HEK293 (cell line): ENCODE data around the gene PET117.

Source experiments
- CTCF ChIA-PET: fragments of 350-600 bp; formaldehyde crosslinking; extraction: SDS; loops from one replicate; lab custom pipeline; 2021; ENCODE audit warnings: antibody characterized with exemption; lab: Yijun Ruan, JAX
- POLR2A ChIA-PET: fragments of 300-600 bp; formaldehyde crosslinking; extraction: SDS; loops from one replicate; lab custom pipeline; 2020; ENCODE audit warnings: antibody characterized with exemption, inconsistent platforms; lab: Yijun Ruan, JAX
- H3K27ac ChIP-seq: fragments of 200-500 bp; sonication (Bioruptor generic); 2 replicates; pipeline ENCODE4 v1.5.1; 2014; ENCODE audit warnings: low read depth, low read length, control low read depth, inconsistent platforms; ENCODE audit errors: extremely low read depth
- H3K36me3 ChIP-seq, 2 experiments: fragments of 200-500 bp in 1 of 2; sonication (Bioruptor generic) in 1 of 2; 1 replicate in 1 of 2; 2 replicates in 1 of 2; pipeline ENCODE4 v1.5.1; 2014 to 2017; ENCODE audit warnings: inconsistent platforms in 2 of 2, low read length in 2 of 2; ENCODE audit not compliant: control insufficient read depth in 2 of 2, insufficient read depth in 1 of 2
- H3K4me1 ChIP-seq: fragments of 200-500 bp; sonication (Bioruptor generic); 2 replicates; pipeline ENCODE4 v1.5.1; 2014; ENCODE audit warnings: mild to moderate bottlenecking, low read length, inconsistent platforms; ENCODE audit not compliant: control insufficient read depth, insufficient read depth
- H3K4me3 ChIP-seq: 2 replicates; pipeline ENCODE4 v1.5.1; 2011; ENCODE audit warnings: low read depth, mild to moderate bottlenecking, control low read depth, low read length, moderate library complexity
- H3K9me3 ChIP-seq: fragments of 200-500 bp; sonication (Bioruptor generic); 2 replicates; pipeline ENCODE4 v1.5.1; 2014; ENCODE audit warnings: low read depth, low read length, inconsistent platforms; ENCODE audit not compliant: control insufficient read depth, insufficient read depth
- ATF2 ChIP-seq: fragments of 450-650 bp; formaldehyde crosslinking; IDR thresholded peaks from 2 replicates; pipeline ENCODE4 v1.5.1; 2016; ENCODE audit warnings: missing biosample characterization, missing genetic modification characterization, low read depth
- BCL11B ChIP-seq: fragments of 450-650 bp; formaldehyde crosslinking; IDR thresholded peaks from 2 replicates; pipeline ENCODE4 v1.5.1; 2016; ENCODE audit warnings: low read depth, missing biosample characterization, missing genetic modification characterization
- BCL6B ChIP-seq: fragments of 450-650 bp; formaldehyde crosslinking; IDR thresholded peaks from 2 replicates; pipeline ENCODE4 v1.5.1; 2017; ENCODE audit warnings: missing biosample characterization, missing genetic modification characterization
- EGR2 ChIP-seq: fragments of 450-650 bp; formaldehyde crosslinking; IDR thresholded peaks from 2 replicates; pipeline ENCODE4 v1.5.1; 2016; ENCODE audit warnings: low read depth, missing biosample characterization, missing genetic modification characterization
- GLIS1 ChIP-seq: fragments of 450-650 bp; formaldehyde crosslinking; IDR thresholded peaks from 2 replicates; pipeline ENCODE4 v1.5.1; 2016; ENCODE audit warnings: missing biosample characterization, missing genetic modification characterization
- MYNN ChIP-seq: fragments of 450-650 bp; formaldehyde crosslinking; IDR thresholded peaks from 2 replicates; pipeline ENCODE4 v1.5.1; 2016; ENCODE audit warnings: missing biosample characterization, missing genetic modification characterization, borderline replicate concordance
- MZF1 ChIP-seq: fragments of 450-650 bp; formaldehyde crosslinking; IDR thresholded peaks from 2 replicates; pipeline ENCODE4 v1.5.1; 2017; ENCODE audit warnings: missing biosample characterization, missing genetic modification characterization, borderline replicate concordance
- PBX3 ChIP-seq: sonication (generic); formaldehyde crosslinking; IDR thresholded peaks from 2 replicates; pipeline ENCODE4 v1.8.1; 2022; ENCODE audit warnings: mild to moderate bottlenecking, moderate library complexity, missing genetic modification reagents
- REPIN1 ChIP-seq: fragments of 450-650 bp; formaldehyde crosslinking; IDR thresholded peaks from 2 replicates; pipeline ENCODE4 v1.5.1; 2017; ENCODE audit warnings: missing biosample characterization, missing genetic modification characterization, low read depth
- YY1 ChIP-seq: fragments of 450-650 bp; formaldehyde crosslinking; IDR thresholded peaks from 2 replicates; pipeline ENCODE4 v1.5.1; 2018; ENCODE audit warnings: missing biosample characterization, missing genetic modification characterization
- ZFP69B ChIP-seq: fragments of 450-650 bp; formaldehyde crosslinking; IDR thresholded peaks from 2 replicates; pipeline ENCODE4 v1.5.1; 2016; ENCODE audit warnings: missing biosample characterization, missing genetic modification characterization
- ZNF155 ChIP-seq: fragments of 450-650 bp; formaldehyde crosslinking; IDR thresholded peaks from 2 replicates; pipeline ENCODE4 v1.5.1; 2016; ENCODE audit warnings: missing biosample characterization, missing genetic modification characterization
- ZNF19 ChIP-seq: fragments of 450-650 bp; formaldehyde crosslinking; IDR thresholded peaks from 2 replicates; pipeline ENCODE4; 2016; ENCODE audit warnings: missing biosample characterization, missing genetic modification characterization, low read depth
- ZNF221 ChIP-seq: fragments of 450-650 bp; formaldehyde crosslinking; IDR thresholded peaks from 2 replicates; pipeline ENCODE4 v1.5.1; 2017; ENCODE audit warnings: missing biosample characterization, missing genetic modification characterization, borderline replicate concordance
- ZNF223 ChIP-seq: fragments of 450-650 bp; formaldehyde crosslinking; IDR thresholded peaks from 2 replicates; pipeline ENCODE4 v1.5.1; 2016; ENCODE audit warnings: missing biosample characterization, missing genetic modification characterization
- ZNF324 ChIP-seq: fragments of 450-650 bp; formaldehyde crosslinking; IDR thresholded peaks from 2 replicates; pipeline ENCODE4 v1.5.1; 2016; ENCODE audit warnings: missing biosample characterization, missing genetic modification characterization
- ZNF404 ChIP-seq: fragments of 450-650 bp; formaldehyde crosslinking; IDR thresholded peaks from 2 replicates; pipeline ENCODE4 v1.5.1; 2017; ENCODE audit warnings: missing biosample characterization, missing genetic modification characterization
- ZNF416 ChIP-seq: fragments of 450-650 bp; formaldehyde crosslinking; IDR thresholded peaks from 2 replicates; pipeline ENCODE4 v1.5.1; 2016; ENCODE audit warnings: missing biosample characterization, missing genetic modification characterization
- ZNF423 ChIP-seq: fragments of 450-650 bp; formaldehyde crosslinking; IDR thresholded peaks from 2 replicates; pipeline ENCODE4 v1.5.1; 2016; ENCODE audit warnings: missing biosample characterization, missing genetic modification characterization
- ZNF548 ChIP-seq: fragments of 450-650 bp; formaldehyde crosslinking; IDR thresholded peaks from 2 replicates; pipeline ENCODE4 v1.5.1; 2016; ENCODE audit warnings: missing biosample characterization, missing genetic modification characterization
- ZNF555 ChIP-seq: fragments of 450-650 bp; formaldehyde crosslinking; conservative IDR thresholded peaks from 2 replicates; pipeline ENCODE4 v1.5.1; 2017; ENCODE audit warnings: missing biosample characterization, mild to moderate bottlenecking, missing genetic modification characterization, inconsistent platforms
- ZNF626 ChIP-seq: fragments of 450-650 bp; sonication (Bioruptor Pico); formaldehyde crosslinking; IDR thresholded peaks from 2 replicates; pipeline ENCODE4 v1.5.1; 2018; ENCODE audit warnings: missing biosample characterization, missing genetic modification characterization, inconsistent platforms
- ZNF670 ChIP-seq: fragments of 450-650 bp; formaldehyde crosslinking; IDR thresholded peaks from 2 replicates; pipeline ENCODE4 v1.5.1; 2016; ENCODE audit warnings: missing biosample characterization, missing genetic modification characterization, low read depth
- ZNF768 ChIP-seq: fragments of 450-650 bp; formaldehyde crosslinking; IDR thresholded peaks from 2 replicates; pipeline ENCODE4 v1.5.1; 2018; ENCODE audit warnings: missing biosample characterization, mild to moderate bottlenecking, missing genetic modification characterization
- ZNF830 ChIP-seq: fragments of 450-650 bp; IDR thresholded peaks from 2 replicates; pipeline ENCODE4 v1.5.0; 2018; ENCODE audit warnings: missing biosample characterization, missing genetic modification characterization, low read depth, mild to moderate bottlenecking, moderate library complexity
- ZSCAN23 ChIP-seq: fragments of 450-650 bp; formaldehyde crosslinking; IDR thresholded peaks from 2 replicates; pipeline ENCODE4 v1.5.1; 2016; ENCODE audit warnings: missing biosample characterization, missing genetic modification characterization
- TF ChIP-seq, protein P1 (sequence below): fragments of 450-650 bp; formaldehyde crosslinking; IDR thresholded peaks from 2 replicates; pipeline ENCODE4 v1.5.1; 2016; ENCODE audit warnings: missing biosample characterization, missing genetic modification characterization

Gene PET117

GRCh38 chr20:18180815-18181214 is 43.2 kb downstream of the PET117 start (continued):
- TF ChIP-seq BCL6B (tag by site-specific recombination) (no peak), ZNF155 (tag by site-specific recombination) (no peak), ZNF548 (tag by site-specific recombination) (no peak), MYNN (tag by site-specific recombination) (no peak), PBX3 (CRISPR knock-in tag) (no peak), ZSCAN23 (tag by site-specific recombination) (no peak), YY1 (tag by site-specific recombination) (no peak)

DNA sequence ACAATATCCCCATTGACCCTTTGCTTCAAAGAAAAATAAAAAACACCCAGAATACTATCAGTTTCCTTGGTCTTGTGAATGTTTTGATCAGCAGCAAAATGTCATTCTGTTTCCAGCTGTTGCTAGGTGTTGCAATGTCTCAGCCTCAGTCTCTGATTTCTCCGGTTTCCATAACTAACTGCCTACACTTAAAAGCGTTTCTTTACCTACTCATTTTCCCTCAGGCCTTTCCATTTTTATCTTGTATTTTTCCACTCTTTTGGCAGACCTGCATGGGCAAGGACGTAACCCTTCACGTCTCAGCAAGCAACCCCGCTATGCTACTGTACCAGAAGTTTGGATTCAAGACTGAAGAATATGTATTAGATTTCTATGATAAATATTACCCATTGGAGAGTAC is 49.4 kb downstream of the PET117 start:
- Histone ChIP-seq H3K36me3 (peaks cover 14 to 73% of the 10 kb centered on the region in 2 experiments; a peak in 2 of 3 replicates), H3K9me3 (no peaks in the 10 kb centered on the region), H3K4me3 (no peak overlapping the region), H3K27ac (no peak overlapping the region), H3K4me1 (no peaks in the 10 kb centered on the region)
- CTCF ChIA-PET, result interaction anchor here (0.5 kb wide), 1 partner anchor 438 kb away, joined by 3 read pairs; no protein-coding TSS in a partner anchor
- no peak for TF ChIP-seq MZF1 (tag by site-specific recombination)
- TF ChIP-seq ZNF223 (tag by site-specific recombination), result no peak
- no peak for TF ChIP-seq ZNF768 (tag by site-specific recombination)
- TF ChIP-seq ATF2 (tag by site-specific recombination), result no peak
- TF ChIP-seq ZNF670 (tag by site-specific recombination), result no peak
- no peak for TF ChIP-seq ZNF626
- TF ChIP-seq EGR2 (tag by site-specific recombination), result no peak
- TF ChIP-seq, protein P1, sequence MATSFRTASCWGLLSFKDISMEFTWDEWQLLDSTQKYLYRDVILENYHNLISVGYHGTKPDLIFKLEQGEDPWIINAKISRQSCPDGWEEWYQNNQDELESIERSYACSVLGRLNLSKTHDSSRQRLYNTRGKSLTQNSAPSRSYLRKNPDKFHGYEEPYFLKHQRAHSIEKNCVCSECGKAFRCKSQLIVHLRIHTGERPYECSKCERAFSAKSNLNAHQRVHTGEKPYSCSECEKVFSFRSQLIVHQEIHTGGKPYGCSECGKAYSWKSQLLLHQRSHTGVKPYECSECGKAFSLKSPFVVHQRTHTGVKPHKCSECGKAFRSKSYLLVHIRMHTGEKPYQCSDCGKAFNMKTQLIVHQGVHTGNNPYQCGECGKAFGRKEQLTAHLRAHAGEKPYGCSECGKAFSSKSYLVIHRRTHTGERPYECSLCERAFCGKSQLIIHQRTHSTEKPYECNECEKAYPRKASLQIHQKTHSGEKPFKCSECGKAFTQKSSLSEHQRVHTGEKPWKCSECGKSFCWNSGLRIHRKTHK (tag by site-specific recombination), result no peak
- no peak for TF ChIP-seq ZNF416 (tag by site-specific recombination)
- TF ChIP-seq ZFP69B, result no peak
- TF ChIP-seq ZNF19 (tag by site-specific recombination), result no peak
- POLR2A ChIA-PET, result no interaction called here

DNA sequence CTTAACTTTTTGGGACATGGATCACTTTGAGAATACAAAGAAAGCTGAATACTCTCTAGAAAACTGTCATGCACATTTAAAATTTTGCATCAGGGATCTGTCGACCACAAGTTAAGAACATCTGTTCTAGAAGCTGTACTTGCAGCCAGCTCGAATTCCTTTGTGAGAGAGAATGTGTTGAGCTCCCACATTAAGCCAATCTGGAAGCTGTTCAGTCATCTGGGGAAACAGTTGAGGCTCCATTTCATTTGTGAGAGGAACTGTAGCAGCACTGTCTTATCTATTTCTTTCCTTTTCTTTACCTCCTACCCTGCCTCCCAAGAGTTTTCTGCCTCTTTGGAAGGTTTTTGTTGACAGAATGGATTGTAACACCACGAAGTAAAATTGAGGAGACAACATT is 50.8 kb downstream of the PET117 start:
- Histone ChIP-seq H3K4me1 (no peaks in the 10 kb centered on the region), H3K36me3 (peaks cover 14 to 61% of the 10 kb centered on the region in 2 experiments; a peak in 2 of 3 replicates), H3K4me3 (no peak overlapping the region), H3K27ac (no peak overlapping the region), H3K9me3 (no peaks in the 10 kb centered on the region)
- POLR2A ChIA-PET, result no interaction called here
- TF ChIP-seq GLIS1, result no peak
- TF ChIP-seq ZNF404 (tag by site-specific recombination), result no peak
- no peak for TF ChIP-seq ZNF830 (tag by site-specific recombination)
- TF ChIP-seq BCL11B (tag by site-specific recombination), result no peak
- no peak for TF ChIP-seq REPIN1 (tag by site-specific recombination)
- no peak for TF ChIP-seq ZNF221
- TF ChIP-seq ZNF423 (tag by site-specific recombination), result no peak
- no peak for TF ChIP-seq ZNF324 (tag by site-specific recombination)
- TF ChIP-seq ZNF555 (tag by site-specific recombination), result no peak
- CTCF ChIA-PET, result no interaction called here
